ENCODE measurements around the gene CDT1.

DNA sequence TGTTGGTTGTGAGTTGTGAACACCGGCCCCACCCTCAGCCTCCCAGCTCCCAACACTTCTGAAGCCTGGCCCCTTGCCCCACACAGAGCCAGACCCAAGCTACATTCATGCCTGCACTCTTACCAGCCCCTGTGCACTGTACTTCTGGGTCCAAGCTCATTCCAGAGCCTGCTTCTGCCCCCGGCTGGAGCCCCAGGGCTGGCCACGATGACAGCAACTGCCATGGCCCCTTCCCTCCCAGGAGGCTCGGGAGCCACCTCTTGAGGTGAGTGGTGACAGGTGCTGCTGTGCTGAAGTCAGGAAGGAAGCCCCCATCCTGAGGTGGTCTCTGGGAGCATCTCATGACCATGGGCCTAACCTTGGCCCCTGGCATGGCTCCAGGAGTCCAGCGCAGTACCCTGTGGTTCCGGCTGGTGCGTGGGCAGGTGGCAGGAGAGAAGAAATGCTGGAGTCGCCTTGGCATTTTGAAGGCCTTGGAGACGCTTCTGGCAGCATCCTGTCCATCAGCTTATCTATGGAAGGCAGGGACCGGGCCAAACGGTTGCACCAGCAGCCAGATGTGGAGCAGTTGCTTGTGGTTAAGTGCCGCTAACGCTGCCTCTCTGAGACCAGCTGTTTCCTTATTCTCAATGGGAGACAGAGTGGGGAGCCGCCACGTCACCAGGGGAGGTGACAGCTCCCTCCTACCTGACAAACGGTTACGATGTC is 3.9 kb upstream of the CDT1 start:
- TF ChIP-seq CTCF (IDR thresholded peaks at IDR 0.05 in 2 of 3, conservative IDR thresholded peaks at IDR 0.05 in 1 of 3; ENCODE audit: control insufficient read depth in 2 of 3, extremely low read depth in 1 of 3, insufficient read depth in 1 of 3, low read depth in 3 of 3, low read length in 3 of 3) (no peak), YY1 (IDR thresholded peaks at IDR 0.05; ENCODE audit: low read depth, low read length) (no peak), SREBF2 (IDR thresholded peaks at IDR 0.05; ENCODE audit: low read length) (no peak), POLR2AphosphoS5 (IDR thresholded peaks at IDR 0.05; ENCODE audit: low read length) (no peak), ZSCAN29 (IDR thresholded peaks at IDR 0.05) (no peak), STAT3 (IDR thresholded peaks at IDR 0.05; ENCODE audit: low read depth, low read length) (no peak), TAF1 (IDR thresholded peaks at IDR 0.05; ENCODE audit: borderline replicate concordance, low read depth, low read length) (no peak), HDAC2 (IDR thresholded peaks at IDR 0.05) (no peak), FOXM1 (IDR thresholded peaks at IDR 0.05; ENCODE audit: low read depth, low read length) (no peak)
- TF ChIP-seq, protein P1, sequence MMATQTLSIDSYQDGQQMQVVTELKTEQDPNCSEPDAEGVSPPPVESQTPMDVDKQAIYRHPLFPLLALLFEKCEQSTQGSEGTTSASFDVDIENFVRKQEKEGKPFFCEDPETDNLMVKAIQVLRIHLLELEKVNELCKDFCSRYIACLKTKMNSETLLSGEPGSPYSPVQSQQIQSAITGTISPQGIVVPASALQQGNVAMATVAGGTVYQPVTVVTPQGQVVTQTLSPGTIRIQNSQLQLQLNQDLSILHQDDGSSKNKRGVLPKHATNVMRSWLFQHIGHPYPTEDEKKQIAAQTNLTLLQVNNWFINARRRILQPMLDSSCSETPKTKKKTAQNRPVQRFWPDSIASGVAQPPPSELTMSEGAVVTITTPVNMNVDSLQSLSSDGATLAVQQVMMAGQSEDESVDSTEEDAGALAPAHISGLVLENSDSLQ (IDR thresholded peaks at IDR 0.05) = no peak
- TF ChIP-seq, protein P2, sequence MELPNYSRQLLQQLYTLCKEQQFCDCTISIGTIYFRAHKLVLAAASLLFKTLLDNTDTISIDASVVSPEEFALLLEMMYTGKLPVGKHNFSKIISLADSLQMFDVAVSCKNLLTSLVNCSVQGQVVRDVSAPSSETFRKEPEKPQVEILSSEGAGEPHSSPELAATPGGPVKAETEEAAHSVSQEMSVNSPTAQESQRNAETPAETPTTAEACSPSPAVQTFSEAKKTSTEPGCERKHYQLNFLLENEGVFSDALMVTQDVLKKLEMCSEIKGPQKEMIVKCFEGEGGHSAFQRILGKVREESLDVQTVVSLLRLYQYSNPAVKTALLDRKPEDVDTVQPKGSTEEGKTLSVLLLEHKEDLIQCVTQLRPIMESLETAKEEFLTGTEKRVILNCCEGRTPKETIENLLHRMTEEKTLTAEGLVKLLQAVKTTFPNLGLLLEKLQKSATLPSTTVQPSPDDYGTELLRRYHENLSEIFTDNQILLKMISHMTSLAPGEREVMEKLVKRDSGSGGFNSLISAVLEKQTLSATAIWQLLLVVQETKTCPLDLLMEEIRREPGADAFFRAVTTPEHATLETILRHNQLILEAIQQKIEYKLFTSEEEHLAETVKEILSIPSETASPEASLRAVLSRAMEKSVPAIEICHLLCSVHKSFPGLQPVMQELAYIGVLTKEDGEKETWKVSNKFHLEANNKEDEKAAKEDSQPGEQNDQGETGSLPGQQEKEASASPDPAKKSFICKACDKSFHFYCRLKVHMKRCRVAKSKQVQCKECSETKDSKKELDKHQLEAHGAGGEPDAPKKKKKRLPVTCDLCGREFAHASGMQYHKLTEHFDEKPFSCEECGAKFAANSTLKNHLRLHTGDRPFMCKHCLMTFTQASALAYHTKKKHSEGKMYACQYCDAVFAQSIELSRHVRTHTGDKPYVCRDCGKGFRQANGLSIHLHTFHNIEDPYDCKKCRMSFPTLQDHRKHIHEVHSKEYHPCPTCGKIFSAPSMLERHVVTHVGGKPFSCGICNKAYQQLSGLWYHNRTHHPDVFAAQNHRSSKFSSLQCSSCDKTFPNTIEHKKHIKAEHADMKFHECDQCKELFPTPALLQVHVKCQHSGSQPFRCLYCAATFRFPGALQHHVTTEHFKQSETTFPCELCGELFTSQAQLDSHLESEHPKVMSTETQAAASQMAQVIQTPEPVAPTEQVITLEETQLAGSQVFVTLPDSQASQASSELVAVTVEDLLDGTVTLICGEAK (IDR thresholded peaks at IDR 0.05; ENCODE audit: borderline replicate concordance) = no peak
- TF ChIP-seq, protein P3, sequence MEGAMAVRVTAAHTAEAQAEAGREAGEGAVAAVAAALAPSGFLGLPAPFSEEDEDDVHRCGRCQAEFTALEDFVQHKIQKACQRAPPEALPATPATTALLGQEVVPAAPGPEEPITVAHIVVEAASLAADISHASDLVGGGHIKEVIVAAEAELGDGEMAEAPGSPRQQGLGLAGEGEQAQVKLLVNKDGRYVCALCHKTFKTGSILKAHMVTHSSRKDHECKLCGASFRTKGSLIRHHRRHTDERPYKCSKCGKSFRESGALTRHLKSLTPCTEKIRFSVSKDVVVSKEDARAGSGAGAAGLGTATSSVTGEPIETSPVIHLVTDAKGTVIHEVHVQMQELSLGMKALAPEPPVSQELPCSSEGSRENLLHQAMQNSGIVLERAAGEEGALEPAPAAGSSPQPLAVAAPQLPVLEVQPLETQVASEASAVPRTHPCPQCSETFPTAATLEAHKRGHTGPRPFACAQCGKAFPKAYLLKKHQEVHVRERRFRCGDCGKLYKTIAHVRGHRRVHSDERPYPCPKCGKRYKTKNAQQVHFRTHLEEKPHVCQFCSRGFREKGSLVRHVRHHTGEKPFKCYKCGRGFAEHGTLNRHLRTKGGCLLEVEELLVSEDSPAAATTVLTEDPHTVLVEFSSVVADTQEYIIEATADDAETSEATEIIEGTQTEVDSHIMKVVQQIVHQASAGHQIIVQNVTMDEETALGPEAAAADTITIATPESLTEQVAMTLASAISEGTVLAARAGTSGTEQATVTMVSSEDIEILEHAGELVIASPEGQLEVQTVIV (IDR thresholded peaks at IDR 0.05; ENCODE audit: borderline replicate concordance, partially characterized antibody) = no peak
